ENCODE results near the gene ZMYND11. TPM values are rescaled to one million over a fixed set of nuclear protein-coding genes. Genes with fewer than 3 reads are reported as not detected.

ZMYND11 gene
- total RNA-seq, 1 donor from 2014 or later = 41.6 TPM

GRCh38 chr10:235915-236314 is 100.7 kb downstream of the ZMYND11 start:
- Mint-ChIP-seq H3K4me3 (ENCODE audit: unreplicated experiment) (no peak overlapping the region), H3K27ac (ENCODE audit: unreplicated experiment) (no peak overlapping the region), H3K27me3 (ENCODE audit: unreplicated experiment) (peaks cover 2% of the 10 kb centered on the region), H3K36me3 (ENCODE audit: low read depth, unreplicated experiment) (no peaks in the 10 kb centered on the region), H3K4me1 (ENCODE audit: unreplicated experiment) (no peaks in the 10 kb centered on the region), H3K9me3 (ENCODE audit: unreplicated experiment) (no peaks in the 10 kb centered on the region)
- TF ChIP-seq CTCF (IDR thresholded peaks at IDR 0.05; ENCODE audit: unreplicated experiment) = no peak
- DNase-seq (ENCODE audit: low spot score) = no peak

DNA sequence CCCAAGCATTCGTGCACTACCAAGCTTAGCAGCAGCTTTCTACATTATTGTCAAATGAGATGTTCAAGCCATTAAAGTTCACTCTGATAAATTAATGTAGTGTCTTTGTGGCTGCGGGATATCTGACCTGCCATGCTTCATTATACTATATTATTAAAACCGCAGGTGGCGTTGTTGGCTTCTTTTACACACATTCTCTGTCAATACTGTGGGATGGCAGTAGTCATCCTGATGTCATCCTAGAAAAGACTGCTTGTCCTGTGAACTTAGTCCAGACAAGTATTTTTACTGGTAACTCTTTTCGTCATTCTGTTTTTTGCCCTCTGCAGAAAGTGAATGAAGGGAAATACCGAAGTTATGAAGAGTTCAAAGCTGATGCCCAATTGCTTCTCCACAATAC is 103.9 kb downstream of the ZMYND11 start:
- Mint-ChIP-seq H3K27ac (ENCODE audit: unreplicated experiment) (no peak overlapping the region), H3K27me3 (ENCODE audit: unreplicated experiment) (peaks cover 2% of the 10 kb centered on the region), H3K36me3 (ENCODE audit: low read depth, unreplicated experiment) (no peaks in the 10 kb centered on the region), H3K4me1 (ENCODE audit: unreplicated experiment) (no peaks in the 10 kb centered on the region), H3K9me3 (ENCODE audit: unreplicated experiment) (no peaks in the 10 kb centered on the region), H3K4me3 (ENCODE audit: unreplicated experiment) (no peak overlapping the region)
- no peak for TF ChIP-seq CTCF (IDR thresholded peaks at IDR 0.05; ENCODE audit: unreplicated experiment)
- DNase-seq (ENCODE audit: low spot score) = no peak

DNA sequence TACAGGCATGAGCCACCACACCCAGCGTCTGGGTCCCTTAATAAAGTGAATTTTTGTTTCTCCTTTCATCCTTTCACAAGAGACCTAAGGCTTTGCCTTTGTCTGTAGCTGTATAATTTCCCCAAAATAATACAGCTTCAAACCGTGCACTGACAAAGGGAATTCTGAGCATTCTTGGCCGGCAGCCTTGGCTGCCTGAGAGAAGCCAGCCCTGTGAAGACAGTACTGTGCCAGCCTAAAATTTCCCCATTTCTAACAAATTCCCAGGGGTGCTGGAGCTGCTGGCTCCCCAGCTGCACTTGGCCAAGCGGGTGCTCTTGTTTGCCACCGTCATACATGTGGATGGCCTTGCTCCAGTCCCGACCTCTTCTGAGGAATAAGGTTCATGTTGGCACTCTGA is 106.2 kb downstream of the ZMYND11 start:
- TF ChIP-seq CTCF (IDR thresholded peaks at IDR 0.05; ENCODE audit: unreplicated experiment) = no peak
- no peak for DNase-seq (ENCODE audit: low spot score)
- no peak overlapping the region for H3K27ac Mint-ChIP-seq (ENCODE audit: unreplicated experiment)
- H3K4me1 Mint-ChIP-seq (ENCODE audit: unreplicated experiment) = no peaks in the 10 kb centered on the region
- H3K9me3 Mint-ChIP-seq (ENCODE audit: unreplicated experiment) = no peaks in the 10 kb centered on the region
- H3K27me3 Mint-ChIP-seq (ENCODE audit: unreplicated experiment) = no peaks in the 10 kb centered on the region
- H3K36me3 Mint-ChIP-seq (ENCODE audit: low read depth, unreplicated experiment) = no peaks in the 10 kb centered on the region
- H3K4me3 Mint-ChIP-seq (ENCODE audit: unreplicated experiment) = no peak overlapping the region

DNA sequence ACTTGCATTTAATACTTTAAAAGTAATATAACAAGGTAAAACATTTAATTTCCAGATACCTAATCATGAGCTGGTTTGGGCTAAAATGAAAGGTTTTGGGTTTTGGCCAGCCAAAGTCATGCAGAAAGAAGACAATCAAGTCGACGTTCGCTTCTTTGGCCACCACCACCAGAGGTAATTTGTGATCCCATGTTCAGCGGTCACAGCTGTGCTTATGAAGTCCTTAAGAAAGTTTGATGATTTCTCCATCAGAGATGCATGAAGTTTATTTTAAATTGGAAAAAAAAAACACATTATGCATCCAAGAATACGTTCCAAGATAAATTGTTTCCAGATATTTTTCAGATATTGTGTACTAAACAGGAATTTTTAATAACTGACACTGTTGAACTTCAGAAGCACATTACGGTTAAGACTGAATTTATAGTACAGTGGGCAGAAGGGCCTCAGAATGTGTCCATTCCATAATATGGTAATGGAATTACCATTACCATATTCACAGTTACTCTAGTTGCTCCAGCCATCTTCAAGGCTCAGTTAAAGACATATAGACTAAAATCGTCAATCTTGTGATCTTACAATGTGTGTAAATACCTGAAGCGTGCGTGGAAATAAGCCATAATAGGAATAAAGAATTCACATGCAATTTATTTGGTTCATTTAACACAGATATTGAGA is 106.8 kb downstream of the ZMYND11 start:
- H3K27ac Mint-ChIP-seq (ENCODE audit: unreplicated experiment) = no peak overlapping the region
- no peaks in the 10 kb centered on the region for H3K27me3 Mint-ChIP-seq (ENCODE audit: unreplicated experiment)
- H3K9me3 Mint-ChIP-seq (ENCODE audit: unreplicated experiment) = no peaks in the 10 kb centered on the region
- H3K36me3 Mint-ChIP-seq (ENCODE audit: low read depth, unreplicated experiment) = no peaks in the 10 kb centered on the region
- DNase-seq (ENCODE audit: low spot score) = no peak
- H3K4me1 Mint-ChIP-seq (ENCODE audit: unreplicated experiment) = no peaks in the 10 kb centered on the region
- TF ChIP-seq CTCF (IDR thresholded peaks at IDR 0.05; ENCODE audit: unreplicated experiment) = no peak
- no peak overlapping the region for H3K4me3 Mint-ChIP-seq (ENCODE audit: unreplicated experiment)

- H3K4me1 Mint-ChIP-seq (ENCODE audit: unreplicated experiment) = no peaks in the 10 kb centered on the region
- H3K36me3 Mint-ChIP-seq (ENCODE audit: low read depth, unreplicated experiment) = peaks cover 10% of the 10 kb centered on the region
- TF ChIP-seq CTCF (IDR thresholded peaks at IDR 0.05; ENCODE audit: unreplicated experiment) = no peak
- no peaks in the 10 kb centered on the region for H3K9me3 Mint-ChIP-seq (ENCODE audit: unreplicated experiment)
- H3K27ac Mint-ChIP-seq (ENCODE audit: unreplicated experiment) = no peak overlapping the region
- no peaks in the 10 kb centered on the region for H3K27me3 Mint-ChIP-seq (ENCODE audit: unreplicated experiment)
- no peak for DNase-seq (ENCODE audit: low spot score)
- no peak overlapping the region for H3K4me3 Mint-ChIP-seq (ENCODE audit: unreplicated experiment)
Observed at GRCh38 chr10:244227-244626, 109.0 kb downstream of the ZMYND11 start.

All from endothelial cell (in vitro differentiated cells).